Stomach (tissue), 4 donors: ENCODE results near the gene C4B.
"Not testable (repeated sequence)": the region's sequence is repeated elsewhere in the genome, so short reads cannot be mapped to it uniquely, and the experiment has no call there.

ENCODE experiments used
- CTCF ChIP-seq, 7 experiments: fragments of 450-650 bp in 4 of 7; fragments of 200-600 bp in 3 of 7; sonication (generic) in 3 of 7; IDR thresholded peaks; one replicate each; pipeline ENCODE4 v1.5.1; 2016 to 2019; ENCODE audit warnings: antibody characterized with exemption in 7 of 7, control low read depth in 2 of 7, mild to moderate bottlenecking in 1 of 7
- EP300 ChIP-seq: sonication (generic); formaldehyde crosslinking; IDR thresholded peaks from one replicate; pipeline ENCODE4 v1.6.1; 2017; ENCODE audit warnings: antibody characterized with exemption
- POLR2AphosphoS5 ChIP-seq, 3 donors: sonication (generic); formaldehyde crosslinking; IDR thresholded peaks; one replicate each; pipeline ENCODE4 v1.6.1; 2016; ENCODE audit warnings: antibody characterized with exemption in 3 of 3

DNA sequence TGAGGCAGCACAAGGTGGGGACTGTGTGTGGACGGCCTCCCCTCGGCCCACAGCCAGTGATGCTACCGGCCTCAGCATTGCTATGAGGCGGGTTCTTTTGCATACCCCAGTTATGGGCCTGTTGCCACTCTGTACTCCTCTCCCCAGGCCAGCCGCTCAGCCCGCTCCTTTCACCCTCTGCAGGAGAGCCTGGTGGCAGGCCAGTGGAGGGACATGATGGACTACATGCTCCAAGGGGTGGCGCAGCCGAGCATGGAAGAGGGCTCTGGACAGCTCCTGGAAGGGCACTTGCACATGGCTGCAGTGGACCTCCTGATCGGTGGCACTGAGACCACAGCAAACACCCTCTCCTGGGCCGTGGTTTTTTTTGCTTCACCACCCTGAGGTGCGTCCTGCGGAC, 7.5 kb upstream of the C4B start:
- not testable (repeated sequence) for TF ChIP-seq CTCF (IDR thresholded peaks at IDR 0.05); EP300; POLR2AphosphoS5 (IDR thresholded peaks at IDR 0.05)
